SK-N-SH (cell line): ENCODE data around the gene ELOVL6. TPM values are rescaled to one million over a fixed set of nuclear protein-coding genes. Genes with fewer than 3 reads are reported as not detected.

ENCODE experiments used
- CTCF ChIA-PET: fragments of 300-600, 350-600 bp; formaldehyde crosslinking; extraction: SDS; loops from one replicate; lab custom pipeline; 2021; lab: Yijun Ruan, JAX
- POLR2A ChIA-PET: fragments of 350-600 bp; sonication (Branson Sonifier 250); formaldehyde crosslinking; extraction: SDS; loops from one replicate; lab custom pipeline; 2020; ENCODE audit warnings: antibody characterized with exemption, inconsistent platforms; lab: Yijun Ruan, JAX
- DNase-seq: peaks from one replicate; pipeline ENCODE4 v3.0.0; 2012
- H2AFZ ChIP-seq: fragments of 200-600 bp; sonication (generic); 2 replicates; pipeline ENCODE4 v1.8.1; 2016; ENCODE audit warnings: antibody characterized with exemption, mild to moderate bottlenecking, low read depth
- H3F3A ChIP-seq: fragments of 200-600 bp; sonication (generic); replicated peaks from 2 replicates; pipeline ENCODE3; 2016; ENCODE audit warnings: antibody characterized with exemption, mild to moderate bottlenecking; ENCODE audit not compliant: insufficient read depth
- H3K27ac ChIP-seq, 2 experiments: fragments of 200-500 bp in 1 of 2; fragments of 200-600 bp in 1 of 2; sonication (Bioruptor generic) in 1 of 2; sonication (generic), shearing (Covaris generic) in 1 of 2; 2 replicates each; pipeline versions ENCODE4 v1.5.1 to v1.6.1; 2014 to 2016; ENCODE audit warnings: low read depth in 2 of 2, inconsistent platforms in 1 of 2, low read length in 1 of 2, mild to moderate bottlenecking in 1 of 2, mixed read lengths in 1 of 2
- H3K27me3 ChIP-seq: fragments of 200-600 bp; sonication (generic), shearing (Covaris generic); 2 replicates; pipeline ENCODE4 v1.6.1; 2016; ENCODE audit warnings: mixed run types; ENCODE audit not compliant: insufficient read depth
- H3K36me3 ChIP-seq, 2 experiments: fragments of 200-500 bp in 1 of 2; fragments of 200-600 bp in 1 of 2; sonication (Bioruptor generic) in 1 of 2; sonication (generic) in 1 of 2; replicated peaks in 1 of 2; 2 replicates each; pipeline versions ENCODE3 to v1.5.1; 2014 to 2016; ENCODE audit warnings: low read length in 1 of 2, mild to moderate bottlenecking in 1 of 2; ENCODE audit not compliant: insufficient read depth in 2 of 2, control insufficient read depth in 1 of 2
- H3K4me1 ChIP-seq, 2 experiments: fragments of 200-500 bp in 1 of 2; fragments of 200-600 bp in 1 of 2; sonication (Bioruptor generic) in 1 of 2; sonication (generic), shearing (Covaris generic) in 1 of 2; 2 replicates each; pipeline versions ENCODE4 v1.5.1 to v1.6.1; 2014 to 2016; ENCODE audit warnings: low read depth in 1 of 2, low read length in 1 of 2, mixed run types in 1 of 2; ENCODE audit not compliant: insufficient read depth in 2 of 2, control insufficient read depth in 1 of 2
- H3K4me2 ChIP-seq: fragments of 200-600 bp; sonication (generic), shearing (Covaris generic); 2 replicates; pipeline ENCODE4 v1.6.1; 2017; ENCODE audit warnings: mixed run types
- H3K4me3 ChIP-seq, 2 experiments: fragments of 200-500 bp in 1 of 2; fragments of 200-600 bp in 1 of 2; sonication (Bioruptor generic) in 1 of 2; sonication (generic), shearing (Covaris generic) in 1 of 2; 2 replicates each; pipeline versions ENCODE4 v1.5.1 to v1.8.1; 2014 to 2016; ENCODE audit warnings: low read depth in 2 of 2, inconsistent platforms in 1 of 2, low read length in 1 of 2, mild to moderate bottlenecking in 1 of 2, mixed read lengths in 1 of 2, moderate library complexity in 1 of 2
- H3K79me2 ChIP-seq: fragments of 200-600 bp; sonication (generic); 2 replicates; pipeline ENCODE4 v1.8.1; 2017; ENCODE audit warnings: mild to moderate bottlenecking; ENCODE audit not compliant: insufficient read depth
- H3K9ac ChIP-seq: fragments of 200-600 bp; sonication (generic); 2 replicates; pipeline ENCODE4 v1.6.1; 2017; ENCODE audit warnings: mixed run types
- H3K9me2 ChIP-seq: fragments of 200-600 bp; sonication (generic); 2 replicates; pipeline ENCODE4 v1.6.1; 2017; ENCODE audit warnings: mixed run types
- H3K9me3 ChIP-seq: fragments of 200-600 bp; sonication (generic); 2 replicates; pipeline ENCODE4 v1.6.1; 2017; ENCODE audit warnings: mixed run types, mild to moderate bottlenecking, moderate library complexity
- H4K20me1 ChIP-seq: fragments of 200-600 bp; sonication (generic); 2 replicates; pipeline ENCODE4 v1.6.1; 2017; ENCODE audit warnings: mild to moderate bottlenecking, mixed run types; ENCODE audit not compliant: insufficient read depth
- ELF1 ChIP-seq: IDR thresholded peaks from 2 replicates; pipeline ENCODE4 v1.4.0; 2012
- EP300 ChIP-seq, 2 experiments: IDR thresholded peaks; 2 replicates each; pipeline versions ENCODE4 v1.4.0 to v1.6.1; 2012; ENCODE audit warnings: borderline replicate concordance in 1 of 2, low read depth in 1 of 2, low read length in 1 of 2
- FOSL2 ChIP-seq: IDR thresholded peaks from 2 replicates; pipeline ENCODE4 v1.4.0; 2012; ENCODE audit warnings: low read depth, mild to moderate bottlenecking, moderate library complexity, borderline replicate concordance
- GABPA ChIP-seq: IDR thresholded peaks from 2 replicates; pipeline ENCODE4 v1.4.0; 2012; ENCODE audit warnings: low read depth, mild to moderate bottlenecking
- IRF3 ChIP-seq: fragments of 150-350 bp; IDR thresholded peaks from 2 replicates; pipeline ENCODE4 v1.6.1; 2016; ENCODE audit warnings: mild to moderate bottlenecking, low read depth, low read length
- JUND ChIP-seq: IDR thresholded peaks from 2 replicates; pipeline ENCODE4 v1.4.0; 2012
- MEF2A ChIP-seq: IDR thresholded peaks from 2 replicates; pipeline ENCODE4 v1.4.0; 2012; ENCODE audit warnings: low read depth, borderline replicate concordance
- MXI1 ChIP-seq: IDR thresholded peaks from 2 replicates; pipeline ENCODE4 v1.6.1; 2012; ENCODE audit warnings: mild to moderate bottlenecking, low read depth, low read length, improper control_type of control experiment
- NFIC ChIP-seq: IDR thresholded peaks from 2 replicates; pipeline ENCODE4 v1.4.0; 2012; ENCODE audit warnings: borderline replicate concordance
- NRF1 ChIP-seq: IDR thresholded peaks from 2 replicates; pipeline ENCODE4 v1.6.1; 2012; ENCODE audit warnings: low read depth, mild to moderate bottlenecking, low read length
- PBX3 ChIP-seq: IDR thresholded peaks from 2 replicates; pipeline ENCODE4; 2012
- POLR2AphosphoS5 ChIP-seq: IDR thresholded peaks from 2 replicates; pipeline ENCODE4 v1.6.1; 2012; ENCODE audit warnings: low read depth, low read length
- SIN3A ChIP-seq: IDR thresholded peaks from 2 replicates; pipeline ENCODE4 v1.6.1; 2012; ENCODE audit warnings: low read depth, mild to moderate bottlenecking, low read length, moderate library complexity, borderline replicate concordance
- TCF12 ChIP-seq: IDR thresholded peaks from 2 replicates; pipeline ENCODE4 v1.4.0; 2012
- TEAD4 ChIP-seq: IDR thresholded peaks from 2 replicates; pipeline ENCODE4 v1.4.0; 2012; ENCODE audit warnings: mild to moderate bottlenecking, borderline replicate concordance; ENCODE audit not compliant: insufficient read depth
- WGBS: methylation state at CpG from one replicate; pipeline ENCODE4 v1.1.6; 2017; ENCODE audit warnings: low lambda C conversion rate; 5-methylcytosine and 5-hydroxymethylcytosine counted together
- polyA plus RNA-seq, 3 experiments: library from polyadenylated mRNA; depleted of rRNA; stranded (reverse); fragments of >200 nt; gene quantifications; 2 replicates each; pipeline ENCODE4 v1.2.3, GENCODE V29; 2012
- TF ChIP-seq, protein P1 (sequence below): IDR thresholded peaks from 2 replicates; pipeline ENCODE4 v1.4.0; 2012; ENCODE audit warnings: low read depth, borderline replicate concordance

Gene ELOVL6
- polyA plus RNA-seq, 1 of the 3 experiments (the other 2 are of a cell fraction), result 9.0 TPM

GRCh38 chr4:110087070-110087708 lies 111.2 kb downstream of the ELOVL6 start:
- H2AFZ ChIP-seq, result no peak overlapping the region
- H3K4me2 ChIP-seq, result peak overlapping the region; percentile 43; the same call in 1 of the 2 replicates
- no peak overlapping the region for H3K4me3 ChIP-seq
- H3K9me3 ChIP-seq, result no peaks in the 10 kb centered on the region
- ChIA-PET POLR2A (no interaction called here), CTCF (interaction anchor here (1.0 to 1.4 kb wide), 3 partner anchors 88 to 109 kb away, joined by 3 read pairs; no protein-coding TSS in a partner anchor)
- peaks cover 14 to 51% of the 10 kb centered on the region in 2 experiments for H3K4me1 ChIP-seq
- TF ChIP-seq IRF3 (no peak), POLR2AphosphoS5 (peak; percentile 42; the same call in 1 of the 2 replicates), TEAD4 (no peak), SIN3A (peak; percentile 36; the same call in 1 of the 2 replicates), NFIC (peak; percentile 97), MXI1 (no peak), PBX3 (peak; percentile 74), MEF2A (peak; percentile 93), EP300 (IDR thresholded peaks at IDR 0.05; ENCODE audit: borderline replicate concordance in 1 of 2, low read depth in 1 of 2, low read length in 1 of 2) (peak; percentile 33 to 75; a peak in 2 of 4 replicates), JUND (peak; percentile 70), TCF12 (peak; percentile 92), FOSL2 (peak; percentile 59; the same call in 1 of the 2 replicates), ELF1 (no peak)
- TF ChIP-seq, protein P1, sequence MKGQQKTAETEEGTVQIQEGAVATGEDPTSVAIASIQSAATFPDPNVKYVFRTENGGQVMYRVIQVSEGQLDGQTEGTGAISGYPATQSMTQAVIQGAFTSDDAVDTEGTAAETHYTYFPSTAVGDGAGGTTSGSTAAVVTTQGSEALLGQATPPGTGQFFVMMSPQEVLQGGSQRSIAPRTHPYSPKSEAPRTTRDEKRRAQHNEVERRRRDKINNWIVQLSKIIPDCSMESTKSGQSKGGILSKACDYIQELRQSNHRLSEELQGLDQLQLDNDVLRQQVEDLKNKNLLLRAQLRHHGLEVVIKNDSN, result no peak
- H3F3A ChIP-seq, result peaks cover 35% of the 10 kb centered on the region
- H4K20me1 ChIP-seq, result no peaks in the 10 kb centered on the region
- peak overlapping the region in 1 of 2 experiments; percentile 64; a peak in 3 of 4 replicates for H3K27ac ChIP-seq
- H3K9me2 ChIP-seq, result no peaks in the 10 kb centered on the region
- no peaks in the 10 kb centered on the region for H3K36me3 ChIP-seq
- H3K9ac ChIP-seq, result no peak overlapping the region
- no peaks in the 10 kb centered on the region for H3K79me2 ChIP-seq
- DNase-seq, result no peak
- no peaks in the 10 kb centered on the region for H3K27me3 ChIP-seq
- WGBS, result 28% methylated on average over 4 of the region's 4 CpGs

- H3K9me2 ChIP-seq, result no peaks in the 10 kb centered on the region
- H3K27me3 ChIP-seq, result no peaks in the 10 kb centered on the region
- DNase-seq, result no peak
- peaks cover 10 to 38% of the 10 kb centered on the region in 2 experiments for H3K4me1 ChIP-seq
- H3K79me2 ChIP-seq, result no peaks in the 10 kb centered on the region
- TF ChIP-seq NRF1, result no peak
- no peak for TF ChIP-seq EP300 (IDR thresholded peaks at IDR 0.05; ENCODE audit: borderline replicate concordance in 1 of 2, low read depth in 1 of 2, low read length in 1 of 2)
- TF ChIP-seq GABPA, result 0 out of 2 replicates have a peak, but pooled peaks have one; percentile 23
- TF ChIP-seq NFIC, result peak; percentile 53; the same call in 1 of the 2 replicates
- H3K9ac ChIP-seq, result no peak overlapping the region
- 90% methylated on average over 1 of the region's 1 CpG for WGBS
- ChIA-PET POLR2A (no interaction called here), CTCF (no interaction called here)
- H3K9me3 ChIP-seq, result no peaks in the 10 kb centered on the region
- H3K4me3 ChIP-seq, result no peak overlapping the region
- no peak overlapping the region for H3K4me2 ChIP-seq
- no peaks in the 10 kb centered on the region for H4K20me1 ChIP-seq
- peaks cover 22% of the 10 kb centered on the region for H3F3A ChIP-seq
- H3K36me3 ChIP-seq, result no peaks in the 10 kb centered on the region
- H3K27ac ChIP-seq, result no peak overlapping the region
- no peak overlapping the region for H2AFZ ChIP-seq
These were observed 113.3 kb downstream of the ELOVL6 start for GRCh38 chr4:110085131-110085530.
